H1 (cell line): ENCODE data around the gene TRIM27.

Source experiments
- CTCF ChIP-seq, 3 experiments: IDR thresholded peaks; 1 replicate in 2 of 3; 2 replicates in 1 of 3; pipeline versions ENCODE4 v1.5.1 to v1.6.1; 2011; ENCODE audit warnings: low read length in 3 of 3, mild to moderate bottlenecking in 3 of 3, inconsistent platforms in 2 of 3, low read depth in 1 of 3, moderate library complexity in 1 of 3; ENCODE audit not compliant: insufficient read depth in 1 of 3; ENCODE audit errors: control extremely low read depth in 1 of 3
- JUND ChIP-seq: IDR thresholded peaks from 2 replicates; pipeline ENCODE4 v1.6.1; 2011; ENCODE audit warnings: mild to moderate bottlenecking, improper control_type of control experiment, low read length
- POLR2A ChIP-seq, 2 experiments: IDR thresholded peaks; 1 replicate in 1 of 2; 2 replicates in 1 of 2; pipeline ENCODE4 v1.6.1; 2011; ENCODE audit warnings: low read depth in 2 of 2, low read length in 2 of 2, mild to moderate bottlenecking in 2 of 2; ENCODE audit errors: control extremely low read depth in 1 of 2
- RAD21 ChIP-seq, 2 experiments: IDR thresholded peaks in 1 of 2; conservative IDR thresholded peaks in 1 of 2; 2 replicates each; pipeline ENCODE4 v1.6.1; 2011; ENCODE audit warnings: low read depth in 2 of 2, low read length in 2 of 2, improper control_type of control experiment in 1 of 2, inconsistent platforms in 1 of 2, mild to moderate bottlenecking in 1 of 2, moderate library complexity in 1 of 2
- TAF7 ChIP-seq: optimal IDR thresholded peaks from 2 replicates; pipeline ENCODE3; 2011; ENCODE audit warnings: low read depth, mild to moderate bottlenecking, inconsistent platforms, low read length, moderate library complexity, borderline replicate concordance

GRCh38 chr6:28903686-28904085, 20.1 kb downstream of the TRIM27 start:
- TF ChIP-seq RAD21 (IDR thresholded peaks at IDR 0.05 in 1 of 2, conservative IDR thresholded peaks at IDR 0.05 in 1 of 2; ENCODE audit: low read depth in 2 of 2, low read length in 2 of 2) (no peak), JUND (no peak), CTCF (IDR thresholded peaks at IDR 0.05; ENCODE audit: control extremely low read depth in 1 of 3, insufficient read depth in 1 of 3, low read depth in 1 of 3, low read length in 3 of 3) (no peak), TAF7 (no peak), POLR2A (IDR thresholded peaks at IDR 0.05; ENCODE audit: control extremely low read depth in 1 of 2, low read depth in 2 of 2, low read length in 2 of 2) (no peak; a peak in 1 of 3 replicates)
